HEK293 (cell line): ENCODE results near the gene ELANE.

Experiments used
- CTCF ChIA-PET: fragments of 350-600 bp; formaldehyde crosslinking; extraction: SDS; loops from one replicate; lab custom pipeline; 2021; ENCODE audit warnings: antibody characterized with exemption; lab: Yijun Ruan, JAX
- POLR2A ChIA-PET: fragments of 300-600 bp; formaldehyde crosslinking; extraction: SDS; loops from one replicate; lab custom pipeline; 2020; ENCODE audit warnings: antibody characterized with exemption, inconsistent platforms; lab: Yijun Ruan, JAX
- H3K27ac ChIP-seq: fragments of 200-500 bp; sonication (Bioruptor generic); 2 replicates; pipeline ENCODE4 v1.5.1; 2014; ENCODE audit warnings: low read depth, low read length, control low read depth, inconsistent platforms; ENCODE audit errors: extremely low read depth
- H3K36me3 ChIP-seq, 2 experiments: fragments of 200-500 bp in 1 of 2; sonication (Bioruptor generic) in 1 of 2; 1 replicate in 1 of 2; 2 replicates in 1 of 2; pipeline ENCODE4 v1.5.1; 2014 to 2017; ENCODE audit warnings: inconsistent platforms in 2 of 2, low read length in 2 of 2; ENCODE audit not compliant: control insufficient read depth in 2 of 2, insufficient read depth in 1 of 2
- H3K4me1 ChIP-seq: fragments of 200-500 bp; sonication (Bioruptor generic); 2 replicates; pipeline ENCODE4 v1.5.1; 2014; ENCODE audit warnings: mild to moderate bottlenecking, low read length, inconsistent platforms; ENCODE audit not compliant: control insufficient read depth, insufficient read depth
- H3K4me3 ChIP-seq: 2 replicates; pipeline ENCODE4 v1.5.1; 2011; ENCODE audit warnings: low read depth, mild to moderate bottlenecking, control low read depth, low read length, moderate library complexity
- H3K9me3 ChIP-seq: fragments of 200-500 bp; sonication (Bioruptor generic); 2 replicates; pipeline ENCODE4 v1.5.1; 2014; ENCODE audit warnings: low read depth, low read length, inconsistent platforms; ENCODE audit not compliant: control insufficient read depth, insufficient read depth
- BCL11A ChIP-seq: fragments of 450-650 bp; formaldehyde crosslinking; IDR thresholded peaks from 2 replicates; pipeline ENCODE4 v1.5.1; 2016; ENCODE audit warnings: low read depth, missing biosample characterization, missing genetic modification characterization
- CTCF ChIP-seq: fragments of 450-650 bp; formaldehyde crosslinking; IDR thresholded peaks from 2 replicates; pipeline ENCODE4 v1.5.1; 2016; ENCODE audit warnings: missing biosample characterization, missing genetic modification characterization
- EGR2 ChIP-seq: fragments of 450-650 bp; formaldehyde crosslinking; IDR thresholded peaks from 2 replicates; pipeline ENCODE4 v1.5.1; 2016; ENCODE audit warnings: low read depth, missing biosample characterization, missing genetic modification characterization
- FEZF1 ChIP-seq: fragments of 450-650 bp; formaldehyde crosslinking; IDR thresholded peaks from 2 replicates; pipeline ENCODE4 v1.5.1; 2016; ENCODE audit warnings: missing biosample characterization, missing genetic modification characterization
- HOXC10 ChIP-seq: sonication (generic); formaldehyde crosslinking; IDR thresholded peaks from 2 replicates; pipeline ENCODE4 v1.8.1; 2023; ENCODE audit warnings: mild to moderate bottlenecking, missing genetic modification reagents
- MZF1 ChIP-seq: fragments of 450-650 bp; formaldehyde crosslinking; IDR thresholded peaks from 2 replicates; pipeline ENCODE4 v1.5.1; 2017; ENCODE audit warnings: missing biosample characterization, missing genetic modification characterization, borderline replicate concordance
- PRDM1 ChIP-seq: fragments of 450-650 bp; formaldehyde crosslinking; IDR thresholded peaks from 2 replicates; pipeline ENCODE4; 2016; ENCODE audit warnings: missing biosample characterization, missing genetic modification characterization
- PRDM2 ChIP-seq: fragments of 450-650 bp; formaldehyde crosslinking; IDR thresholded peaks from 2 replicates; pipeline ENCODE4 v1.5.1; 2016; ENCODE audit warnings: missing biosample characterization, missing genetic modification characterization, borderline replicate concordance
- SCRT1 ChIP-seq: fragments of 450-650 bp; formaldehyde crosslinking; IDR thresholded peaks from 2 replicates; pipeline ENCODE4 v1.5.1; 2016; ENCODE audit warnings: missing biosample characterization, missing genetic modification characterization, borderline replicate concordance
- SP3 ChIP-seq: fragments of 450-650 bp; formaldehyde crosslinking; IDR thresholded peaks from 2 replicates; pipeline ENCODE4 v1.5.1; 2016; ENCODE audit warnings: missing biosample characterization, missing genetic modification characterization
- TRIM28 ChIP-seq: IDR thresholded peaks from 2 replicates; pipeline ENCODE4 v1.6.1; 2011; ENCODE audit warnings: low read length, control low read depth, borderline replicate concordance
- ZBTB17 ChIP-seq: fragments of 450-650 bp; formaldehyde crosslinking; IDR thresholded peaks from 2 replicates; pipeline ENCODE4 v1.5.1; 2016; ENCODE audit warnings: missing biosample characterization, missing genetic modification characterization
- ZBTB21 ChIP-seq: fragments of 450-650 bp; formaldehyde crosslinking; IDR thresholded peaks from 2 replicates; pipeline ENCODE4 v1.5.1; 2017; ENCODE audit warnings: missing biosample characterization, missing genetic modification characterization
- ZBTB48 ChIP-seq: fragments of 450-650 bp; formaldehyde crosslinking; IDR thresholded peaks from 2 replicates; pipeline ENCODE4 v1.5.1; 2016; ENCODE audit warnings: missing biosample characterization, missing genetic modification characterization
- ZFP3 ChIP-seq: fragments of 450-650 bp; formaldehyde crosslinking; IDR thresholded peaks from 2 replicates; pipeline ENCODE4 v1.5.1; 2016; ENCODE audit warnings: low read depth, missing biosample characterization, missing genetic modification characterization
- ZFP41 ChIP-seq: fragments of 450-650 bp; formaldehyde crosslinking; IDR thresholded peaks from 2 replicates; pipeline ENCODE4 v1.5.1; 2016; ENCODE audit warnings: missing biosample characterization, missing genetic modification characterization, borderline replicate concordance
- ZNF114 ChIP-seq: fragments of 450-650 bp; formaldehyde crosslinking; IDR thresholded peaks from 2 replicates; pipeline ENCODE4 v1.5.0; 2017; ENCODE audit warnings: missing biosample characterization, missing genetic modification characterization
- ZNF146 ChIP-seq: fragments of 450-650 bp; formaldehyde crosslinking; IDR thresholded peaks from 2 replicates; pipeline ENCODE4 v1.5.1; 2016; ENCODE audit warnings: missing biosample characterization, missing genetic modification characterization
- ZNF214 ChIP-seq: fragments of 450-650 bp; formaldehyde crosslinking; IDR thresholded peaks from 2 replicates; pipeline ENCODE4 v1.5.1; 2017; ENCODE audit warnings: missing biosample characterization, mild to moderate bottlenecking, missing genetic modification characterization, borderline replicate concordance
- ZNF23 ChIP-seq: fragments of 450-650 bp; formaldehyde crosslinking; IDR thresholded peaks from 2 replicates; pipeline ENCODE4 v1.5.1; 2016; ENCODE audit warnings: missing biosample characterization, missing genetic modification characterization, borderline replicate concordance
- ZNF280D ChIP-seq: fragments of 450-650 bp; formaldehyde crosslinking; IDR thresholded peaks from 2 replicates; pipeline ENCODE4 v1.5.1; 2016; ENCODE audit warnings: missing biosample characterization, missing genetic modification characterization
- ZNF521 ChIP-seq: fragments of 450-650 bp; formaldehyde crosslinking; IDR thresholded peaks from 2 replicates; pipeline ENCODE4 v1.5.1; 2017; ENCODE audit warnings: missing biosample characterization, mild to moderate bottlenecking, missing genetic modification characterization
- ZNF529 ChIP-seq: fragments of 450-650 bp; formaldehyde crosslinking; IDR thresholded peaks from 2 replicates; pipeline ENCODE4 v1.5.1; 2017; ENCODE audit warnings: missing genetic modification characterization, missing biosample characterization; ENCODE audit not compliant: insufficient replicate concordance
- ZNF548 ChIP-seq: fragments of 450-650 bp; formaldehyde crosslinking; IDR thresholded peaks from 2 replicates; pipeline ENCODE4 v1.5.1; 2016; ENCODE audit warnings: missing biosample characterization, missing genetic modification characterization
- ZNF639 ChIP-seq: fragments of 450-650 bp; formaldehyde crosslinking; IDR thresholded peaks from 2 replicates; pipeline ENCODE4 v1.5.1; 2016; ENCODE audit warnings: missing biosample characterization, missing genetic modification characterization
- ZNF701 ChIP-seq: fragments of 450-650 bp; formaldehyde crosslinking; IDR thresholded peaks from 2 replicates; pipeline ENCODE4 v1.5.1; 2016; ENCODE audit warnings: missing biosample characterization, missing genetic modification characterization
- ZNF704 ChIP-seq: fragments of 450-650 bp; formaldehyde crosslinking; IDR thresholded peaks from 2 replicates; pipeline ENCODE4 v1.5.1; 2016; ENCODE audit warnings: missing biosample characterization, missing genetic modification characterization

ELANE gene

GRCh38 chr19:834216-834615, 17.9 kb upstream of the ELANE start (continued):
- TF ChIP-seq ZNF280D = no peak
- no peak for TF ChIP-seq ZBTB21 (tag by site-specific recombination)
- TF ChIP-seq CTCF (tag by site-specific recombination) = no peak
- TF ChIP-seq ZFP41 = no peak
- TF ChIP-seq ZNF146 = no peak
- no peak for TF ChIP-seq ZFP3 (tag by site-specific recombination)
- TF ChIP-seq ZNF701 (tag by site-specific recombination) = no peak
- no peak for TF ChIP-seq EGR2
- TF ChIP-seq ZBTB48 (tag by site-specific recombination) = no peak
- TF ChIP-seq ZBTB17 = no peak
- TF ChIP-seq HOXC10 (CRISPR knock-in tag) = no peak
- no peak for TF ChIP-seq ZNF214 (tag by site-specific recombination)
- no peak for TF ChIP-seq PRDM2
- TF ChIP-seq ZNF704 = no peak
- TF ChIP-seq ZNF114 (tag by site-specific recombination) = no peak
- no peak for TF ChIP-seq ZNF521 (tag by site-specific recombination)
- no peak for TF ChIP-seq TRIM28

- no peaks in the 10 kb centered on the region for H3K36me3 ChIP-seq
- no peak overlapping the region for H3K27ac ChIP-seq
- ChIA-PET CTCF (no interaction called here), POLR2A (no interaction called here)
- H3K4me3 ChIP-seq = no peak overlapping the region
- H3K4me1 ChIP-seq = no peaks in the 10 kb centered on the region
- no peaks in the 10 kb centered on the region for H3K9me3 ChIP-seq
- TF ChIP-seq MZF1 (tag by site-specific recombination) (no peak), ZNF548 (no peak), ZNF639 (tag by site-specific recombination) (no peak), SP3 (no peak), PRDM1 (tag by site-specific recombination) (no peak), BCL11A (tag by site-specific recombination) (no peak), ZNF529 (tag by site-specific recombination) (no peak), SCRT1 (no peak), FEZF1 (tag by site-specific recombination) (no peak), ZNF23 (tag by site-specific recombination) (no peak)
Measured at GRCh38 chr19:835210-835810, 16.8 kb upstream of the ELANE start.
